Activated CD4-positive, alpha-beta memory T cell treated with anti-CD3 and anti-CD28 coated beads for 36 hours (primary cell): ENCODE data around the gene EFHB. TPM values are rescaled to one million over a fixed set of nuclear protein-coding genes. Genes with fewer than 3 reads are reported as not detected.
"Not testable (repeated sequence)": the region's sequence is repeated elsewhere in the genome, so short reads cannot be mapped to it uniquely, and the experiment has no call there.

Source experiments
- CTCF ChIA-PET: fragments of 350-600 bp; sonication (Branson Sonifier 250); formaldehyde crosslinking; loops from one replicate; lab custom pipeline; 2021; ENCODE audit warnings: antibody characterized with exemption, inconsistent platforms; lab: Charles Lee
- POLR2A ChIA-PET: fragments of 350-600 bp; sonication (Branson Sonifier 250); formaldehyde crosslinking; loops from one replicate; lab custom pipeline; 2021; ENCODE audit warnings: antibody characterized with exemption; lab: Charles Lee
- DNase-seq: peaks from one replicate; pipeline ENCODE4 v3.0.0-alpha.2; 2020
- H3K27ac Mint-ChIP-seq: one replicate; pipeline ENCODE4 v1.8.0; 2021; ENCODE audit warnings: mixed read lengths
- H3K27me3 Mint-ChIP-seq: one replicate; pipeline ENCODE4 v1.8.0; 2021; ENCODE audit warnings: mixed read lengths
- H3K36me3 Mint-ChIP-seq: one replicate; pipeline ENCODE4 v1.8.0; 2021; ENCODE audit warnings: mixed read lengths
- H3K4me1 Mint-ChIP-seq: one replicate; pipeline ENCODE4 v1.8.0; 2021; ENCODE audit warnings: low read depth, mixed read lengths
- H3K4me3 Mint-ChIP-seq: one replicate; pipeline ENCODE4 v1.8.0; 2021; ENCODE audit warnings: mild to moderate bottlenecking, mixed read lengths
- H3K9me3 Mint-ChIP-seq: one replicate; pipeline ENCODE4 v1.8.0; 2021; ENCODE audit warnings: mixed read lengths
- intact Hi-C: fragments of 100-400 bp; cut with micrococcal nuclease; formaldehyde crosslinking; loops from one replicate; pipeline ENCODE4 v1.15.1; 2023
- total RNA-seq, 2 experiments: library from RNA; stranded (reverse); gene quantifications; one replicate each; pipeline ENCODE4 v1.2.3, GENCODE V29; 2021

Gene EFHB
- total RNA-seq, 2 experiments from 2014 or later, result 0.51 to 0.57 TPM

GRCh38 chr3:19931180-19931692 is 2.8 kb downstream of the EFHB start:
- peak; percentile 84 for DNase-seq
- intact Hi-C loops, result loop anchor here (1.0 to 10.0 kb wide), 8 partner anchors 16 to 1376 kb away; partner anchors contain the start of genes RAB5A and SGO1
- ChIA-PET CTCF (interaction anchor here (1.8 kb wide), 1 partner anchor 45 kb away, joined by 7 read pairs; no protein-coding TSS in a partner anchor), POLR2A (interaction anchor here (0.8 to 2.3 kb wide), 7 partner anchors 14 to 252 kb away, joined by 3 to 9 read pairs (median 6); no protein-coding TSS in a partner anchor)
- Mint-ChIP-seq H3K4me1 (peaks cover 33% of the 10 kb centered on the region), H3K27ac (peak overlapping the region; percentile 76), H3K4me3 (peak overlapping the region; percentile 3), H3K9me3 (no peaks in the 10 kb centered on the region), H3K36me3 (no peaks in the 10 kb centered on the region), H3K27me3 (peaks cover 12% of the 10 kb centered on the region)

GRCh38 chr3:19920401-19921080 is 13.5 kb downstream of the EFHB start:
- no peaks in the 10 kb centered on the region for H3K9me3 Mint-ChIP-seq
- H3K27ac Mint-ChIP-seq, result no peak overlapping the region
- H3K4me3 Mint-ChIP-seq, result no peak overlapping the region
- H3K27me3 Mint-ChIP-seq, result no peaks in the 10 kb centered on the region
- no peaks in the 10 kb centered on the region for H3K36me3 Mint-ChIP-seq
- H3K4me1 Mint-ChIP-seq, result no peaks in the 10 kb centered on the region
- intact Hi-C loops, result no loop called here
- ChIA-PET CTCF (no interaction called here), POLR2A (no interaction called here)
- no peak for DNase-seq

GRCh38 chr3:19917167-19917566 is 16.9 kb downstream of the EFHB start:
- H3K27me3 Mint-ChIP-seq, result no peaks in the 10 kb centered on the region
- intact Hi-C loops, result no loop called here
- no peaks in the 10 kb centered on the region for H3K36me3 Mint-ChIP-seq
- ChIA-PET CTCF (no interaction called here), POLR2A (no interaction called here)
- no peak for DNase-seq
- H3K27ac Mint-ChIP-seq, result no peak overlapping the region
- no peak overlapping the region for H3K4me3 Mint-ChIP-seq
- peaks cover 4% of the 10 kb centered on the region for H3K9me3 Mint-ChIP-seq
- H3K4me1 Mint-ChIP-seq, result no peaks in the 10 kb centered on the region

- DNase-seq, result no peak
- Mint-ChIP-seq H3K4me3 (no peak overlapping the region), H3K4me1 (no peaks in the 10 kb centered on the region), H3K9me3 (peaks cover 19% of the 10 kb centered on the region), H3K27me3 (no peaks in the 10 kb centered on the region), H3K27ac (no peak overlapping the region), H3K36me3 (peaks cover 5% of the 10 kb centered on the region)
- intact Hi-C loops, result no loop called here
- ChIA-PET POLR2A (no interaction called here), CTCF (no interaction called here)
Measured at GRCh38 chr3:19911452-19911851, 22.6 kb downstream of the EFHB start.

- no peak overlapping the region for H3K4me3 Mint-ChIP-seq
Measured at GRCh38 chr3:19907523-19907922, 26.5 kb downstream of the EFHB start.

GRCh38 chr3:19903649-19904048 is 30.4 kb downstream of the EFHB start:
- peaks cover 2% of the 10 kb centered on the region for H3K27me3 Mint-ChIP-seq
- ChIA-PET POLR2A (no interaction called here), CTCF (no interaction called here)
- H3K27ac Mint-ChIP-seq, result no peak overlapping the region
- no peak for DNase-seq
- H3K4me1 Mint-ChIP-seq, result no peaks in the 10 kb centered on the region
- intact Hi-C loops, result no loop called here
- peaks cover 5% of the 10 kb centered on the region for H3K9me3 Mint-ChIP-seq
- no peak overlapping the region for H3K4me3 Mint-ChIP-seq
- peaks cover 2% of the 10 kb centered on the region for H3K36me3 Mint-ChIP-seq

More at GRCh38 chr3:19907523-19907922, 26.5 kb downstream of the EFHB start:
- POLR2A ChIA-PET, result interaction anchor here (0.7 kb wide), 1 partner anchor 38 kb away, joined by 3 read pairs; no protein-coding TSS in a partner anchor
- Mint-ChIP-seq H3K9me3 (peaks cover 19% of the 10 kb centered on the region), H3K36me3 (peaks cover 6% of the 10 kb centered on the region), H3K27ac (no peak overlapping the region), H3K27me3 (peaks cover 2% of the 10 kb centered on the region), H3K4me1 (no peaks in the 10 kb centered on the region)
- CTCF ChIA-PET, result interaction anchor here (0.6 to 0.8 kb wide), 2 partner anchors 19 to 127 kb away, joined by 3 read pairs; no protein-coding TSS in a partner anchor
- DNase-seq, result no peak
- intact Hi-C loops, result no loop called here

GRCh38 chr3:19901918-19902317 is 32.1 kb downstream of the EFHB start:
- intact Hi-C loops, result no loop called here
- H3K27me3 Mint-ChIP-seq, result peaks cover 2% of the 10 kb centered on the region
- CTCF ChIA-PET, result no interaction called here

GRCh38 chr3:19901337-19901736 is 32.7 kb downstream of the EFHB start:
- Mint-ChIP-seq H3K36me3 (peaks cover 2% of the 10 kb centered on the region), H3K4me3 (no peak overlapping the region), H3K9me3 (peaks cover 4% of the 10 kb centered on the region), H3K27me3 (peaks cover 2% of the 10 kb centered on the region), H3K27ac (no peak overlapping the region), H3K4me1 (no peaks in the 10 kb centered on the region)
- ChIA-PET CTCF (no interaction called here), POLR2A (no interaction called here)
- intact Hi-C loops, result no loop called here
- DNase-seq, result no peak

More at GRCh38 chr3:19901918-19902317, 32.1 kb downstream of the EFHB start:
- Mint-ChIP-seq H3K4me1 (no peaks in the 10 kb centered on the region), H3K36me3 (peaks cover 2% of the 10 kb centered on the region), H3K27ac (no peak overlapping the region), H3K9me3 (peaks cover 5% of the 10 kb centered on the region), H3K4me3 (no peak overlapping the region)
- no peak for DNase-seq
- POLR2A ChIA-PET, result no interaction called here

- not testable (repeated sequence) for H3K9me3 Mint-ChIP-seq
Measured at GRCh38 chr3:19899833-19900232, 34.2 kb downstream of the EFHB start.

GRCh38 chr3:19899264-19899663 is 34.8 kb downstream of the EFHB start:
- no peaks in the 10 kb centered on the region for H3K27me3 Mint-ChIP-seq
- no peaks in the 10 kb centered on the region for H3K4me1 Mint-ChIP-seq
- H3K36me3 Mint-ChIP-seq, result no peaks in the 10 kb centered on the region
- ChIA-PET CTCF (no interaction called here), POLR2A (no interaction called here)
- H3K27ac Mint-ChIP-seq, result no peak overlapping the region
- no peak overlapping the region for H3K4me3 Mint-ChIP-seq
- no peak for DNase-seq
- intact Hi-C loops, result no loop called here
- H3K9me3 Mint-ChIP-seq, result no peaks in the 10 kb centered on the region

More at GRCh38 chr3:19899833-19900232, 34.2 kb downstream of the EFHB start:
- POLR2A ChIA-PET, intact Hi-C loops, H3K27ac Mint-ChIP-seq, CTCF ChIA-PET, H3K4me1 Mint-ChIP-seq, H3K36me3 Mint-ChIP-seq, H3K27me3 Mint-ChIP-seq, H3K4me3 Mint-ChIP-seq, DNase-seq: not testable (repeated sequence)

GRCh38 chr3:19898721-19899120 is 35.3 kb downstream of the EFHB start:
- H3K4me3 Mint-ChIP-seq, result no peak overlapping the region
- intact Hi-C loops, result no loop called here
- H3K4me1 Mint-ChIP-seq, result no peaks in the 10 kb centered on the region
- ChIA-PET CTCF (interaction anchor here (1.8 kb wide), 1 partner anchor 11 kb away, joined by 5 read pairs; no protein-coding TSS in a partner anchor), POLR2A (no interaction called here)
- no peaks in the 10 kb centered on the region for H3K36me3 Mint-ChIP-seq
- DNase-seq, result no peak
- no peaks in the 10 kb centered on the region for H3K27me3 Mint-ChIP-seq
- no peak overlapping the region for H3K27ac Mint-ChIP-seq
- H3K9me3 Mint-ChIP-seq, result no peaks in the 10 kb centered on the region

- no peaks in the 10 kb centered on the region for H3K9me3 Mint-ChIP-seq
- intact Hi-C loops, result no loop called here
- H3K27ac Mint-ChIP-seq, result no peak overlapping the region
- no peaks in the 10 kb centered on the region for H3K4me1 Mint-ChIP-seq
- H3K36me3 Mint-ChIP-seq, result no peaks in the 10 kb centered on the region
- ChIA-PET CTCF (interaction anchor here (0.8 kb wide), 1 partner anchor 25 kb away, joined by 3 read pairs; no protein-coding TSS in a partner anchor), POLR2A (no interaction called here)
- H3K27me3 Mint-ChIP-seq, result no peaks in the 10 kb centered on the region
- no peak for DNase-seq
- H3K4me3 Mint-ChIP-seq, result no peak overlapping the region
Measured at GRCh38 chr3:19891740-19892139, 42.3 kb downstream of the EFHB start.
